NT2/D1 (cell line): ENCODE data around the gene MIB1.

ENCODE experiments used
- YY1 ChIP-seq: IDR thresholded peaks from 2 replicates; pipeline ENCODE4 v1.6.1; 2011; ENCODE audit not compliant: insufficient read length, insufficient read depth
- ZNF274 ChIP-seq: IDR thresholded peaks from 2 replicates; pipeline ENCODE4 v1.6.1; 2011; ENCODE audit warnings: mild to moderate bottlenecking, low read depth, low read length

DNA sequence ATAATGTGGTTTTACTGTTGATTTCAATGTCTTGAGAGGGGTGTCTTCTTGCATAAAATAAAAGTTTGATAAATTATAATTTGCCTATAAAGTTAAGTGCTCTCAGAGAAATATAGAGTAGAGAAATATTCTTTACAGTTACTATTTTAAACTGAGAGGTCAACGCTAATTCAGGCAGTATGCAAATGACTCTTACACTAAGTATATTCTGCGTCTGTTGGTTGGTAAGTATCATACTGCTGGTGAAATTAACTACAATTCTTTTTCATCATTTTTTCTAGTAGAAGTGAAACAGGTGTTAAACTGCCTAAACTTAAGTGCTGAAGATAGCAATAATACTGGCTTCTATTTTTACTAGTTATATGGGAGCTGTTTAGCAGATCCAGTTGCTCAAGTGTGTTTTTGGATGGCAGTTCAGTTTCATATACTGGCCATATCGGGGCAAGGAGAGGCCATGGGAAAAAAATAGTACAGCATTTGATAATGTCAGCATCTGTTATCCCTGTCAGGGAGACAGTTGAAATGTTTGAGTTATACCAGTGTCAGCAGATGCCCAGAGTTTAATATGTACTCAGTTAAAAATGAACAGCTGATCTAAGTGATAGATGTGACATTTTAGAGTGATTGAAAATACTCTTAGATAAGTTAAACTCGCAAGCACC is 86.2 kb downstream of the MIB1 start:
- TF ChIP-seq ZNF274 (no peak), YY1 (no peak)
